Nephron (organoid): ENCODE data around the gene HYAL4.
A peak's percentile ranks its signal among the peaks of the same experiment; 100 is the strongest.

Source experiments
- H3K27ac Mint-ChIP-seq, 3 experiments: 2 replicates each; pipeline ENCODE4 v1.8.0; 2020; ENCODE audit warnings: mixed read lengths in 3 of 3, mild to moderate bottlenecking in 2 of 3, moderate library complexity in 1 of 3
- H3K27me3 Mint-ChIP-seq: 2 replicates; pipeline ENCODE4 v1.8.0; 2021; ENCODE audit warnings: low read depth, mild to moderate bottlenecking, moderate library complexity, mixed read lengths
- H3K36me3 Mint-ChIP-seq: 2 replicates; pipeline ENCODE4 v1.8.0; 2020; ENCODE audit warnings: low read depth, mixed read lengths
- H3K4me1 Mint-ChIP-seq: 2 replicates; pipeline ENCODE4 v1.8.0; 2020; ENCODE audit warnings: mixed read lengths
- H3K4me3 Mint-ChIP-seq, 3 experiments: 2 replicates each; pipeline ENCODE4 v1.8.0; 2020; ENCODE audit warnings: mild to moderate bottlenecking in 3 of 3, mixed read lengths in 3 of 3, moderate library complexity in 2 of 3
- H3K9me3 Mint-ChIP-seq: 2 replicates; pipeline ENCODE4 v1.8.0; 2020; ENCODE audit warnings: mixed read lengths
- CTCF ChIP-seq, 3 experiments: fragments of 200-600 bp; sonication (generic); IDR thresholded peaks; one replicate each; pipeline ENCODE4 v1.5.0; 2021; ENCODE audit warnings: antibody characterized with exemption in 3 of 3; ENCODE audit not compliant: unreplicated experiment in 3 of 3

The HYAL4 gene

DNA sequence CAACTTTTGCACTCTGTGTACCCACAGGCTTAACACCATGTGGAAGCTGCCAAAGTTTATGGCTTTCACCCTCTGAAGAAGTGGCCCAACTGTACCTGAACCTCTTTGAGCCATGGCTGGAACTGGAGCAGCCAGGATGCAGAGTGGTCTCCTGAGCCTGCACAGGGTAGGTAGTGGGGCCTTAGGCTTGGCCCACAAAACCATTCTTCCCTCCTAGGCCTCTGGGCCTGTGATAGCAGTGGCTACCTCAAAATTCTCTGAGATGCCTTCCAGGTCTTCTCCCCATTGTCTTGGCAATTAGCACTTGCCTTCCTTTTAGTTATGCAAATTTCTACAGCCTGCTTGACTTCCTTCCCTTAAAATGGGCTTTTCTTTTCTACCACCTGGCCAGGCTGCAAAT lies 60.7 kb downstream of the HYAL4 start:
- Mint-ChIP-seq H3K4me1 (no peaks in the 10 kb centered on the region), H3K36me3 (no peaks in the 10 kb centered on the region), H3K4me3 (no peak overlapping the region), H3K9me3 (peaks cover 7% of the 10 kb centered on the region), H3K27ac (no peak overlapping the region), H3K27me3 (no peaks in the 10 kb centered on the region)
- no peak for TF ChIP-seq CTCF (IDR thresholded peaks at IDR 0.05; ENCODE audit: unreplicated experiment in 3 of 3)

- H3K36me3 Mint-ChIP-seq = no peaks in the 10 kb centered on the region
- H3K27me3 Mint-ChIP-seq = no peaks in the 10 kb centered on the region
- TF ChIP-seq CTCF (IDR thresholded peaks at IDR 0.05; ENCODE audit: unreplicated experiment in 3 of 3) = peak in 2 of 3 experiments; percentile 27 to 36
- H3K9me3 Mint-ChIP-seq = no peaks in the 10 kb centered on the region
- no peak overlapping the region for H3K4me3 Mint-ChIP-seq
- H3K4me1 Mint-ChIP-seq = no peaks in the 10 kb centered on the region
- H3K27ac Mint-ChIP-seq = peak overlapping the region; percentile 54 to 78 (median 67)
These were observed 71.3 kb downstream of the HYAL4 start for GRCh38 chr7:123916240-123916724.

DNA sequence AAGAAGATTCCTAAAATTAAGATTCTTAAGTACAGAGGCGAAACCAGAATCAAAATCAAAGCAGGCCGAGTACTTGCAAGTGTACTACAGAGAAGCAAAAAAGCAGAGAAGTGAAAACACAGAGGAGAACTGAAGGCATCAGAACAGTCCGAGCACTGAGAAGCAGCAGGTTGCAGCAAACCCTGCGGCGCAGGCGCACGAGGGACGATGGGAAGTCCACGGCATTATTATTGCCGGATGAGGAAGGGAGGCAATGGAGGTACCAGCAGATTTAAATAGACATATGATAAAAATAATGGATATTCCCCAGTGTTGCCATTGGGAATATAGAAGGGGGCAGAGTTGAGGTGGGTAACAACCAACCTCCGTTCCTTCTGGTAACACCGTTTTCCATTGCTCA lies 72.9 kb downstream of the HYAL4 start:
- no peak for TF ChIP-seq CTCF (IDR thresholded peaks at IDR 0.05; ENCODE audit: unreplicated experiment in 3 of 3)
- no peaks in the 10 kb centered on the region for H3K36me3 Mint-ChIP-seq
- H3K4me3 Mint-ChIP-seq = no peak overlapping the region

DNA sequence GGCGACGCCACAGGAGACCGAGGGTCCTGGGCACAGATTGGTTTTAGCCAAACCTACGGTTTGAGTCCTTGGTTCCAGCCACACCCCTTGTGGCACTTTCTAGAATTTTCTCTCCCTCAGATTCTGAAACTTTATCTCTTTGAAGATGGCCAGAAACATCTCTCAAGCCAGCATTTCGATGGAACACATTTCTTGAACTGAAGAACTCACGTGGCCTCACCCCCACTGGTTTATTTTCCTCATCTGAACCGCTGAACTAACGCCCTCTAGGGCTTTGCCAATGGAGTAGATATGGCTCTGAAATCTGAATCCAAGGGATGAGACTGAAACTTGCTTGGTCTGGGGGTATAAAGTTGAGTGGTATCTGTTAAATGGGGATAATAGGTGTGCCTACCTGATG lies 73.3 kb downstream of the HYAL4 start:
- TF ChIP-seq CTCF (IDR thresholded peaks at IDR 0.05; ENCODE audit: unreplicated experiment in 3 of 3) = no peak
- H3K4me3 Mint-ChIP-seq = no peak overlapping the region
- H3K36me3 Mint-ChIP-seq = no peaks in the 10 kb centered on the region
- H3K9me3 Mint-ChIP-seq = no peaks in the 10 kb centered on the region
- H3K4me1 Mint-ChIP-seq = no peaks in the 10 kb centered on the region
- no peaks in the 10 kb centered on the region for H3K27me3 Mint-ChIP-seq
- no peak overlapping the region for H3K27ac Mint-ChIP-seq

More for the DNA sequence above, 72.9 kb downstream of the HYAL4 start:
- Mint-ChIP-seq H3K27me3 (no peaks in the 10 kb centered on the region), H3K9me3 (no peaks in the 10 kb centered on the region), H3K27ac (no peak overlapping the region), H3K4me1 (no peaks in the 10 kb centered on the region)

- Mint-ChIP-seq H3K27ac (no peak overlapping the region), H3K27me3 (no peaks in the 10 kb centered on the region), H3K36me3 (no peaks in the 10 kb centered on the region), H3K9me3 (no peaks in the 10 kb centered on the region), H3K4me3 (no peak overlapping the region), H3K4me1 (no peaks in the 10 kb centered on the region)
- no peak for TF ChIP-seq CTCF (IDR thresholded peaks at IDR 0.05; ENCODE audit: unreplicated experiment in 3 of 3)
These were observed 78.6 kb downstream of the HYAL4 start for GRCh38 chr7:123923599-123923998.

GRCh38 chr7:123924941-123925340 lies 80.0 kb downstream of the HYAL4 start, which contains the start of gene SPAM1:
Gene SPAM1 (plus strand): TSS chr7:123925241. CDS start chr7:123953571, 28,330 bp downstream.
- Mint-ChIP-seq H3K27me3 (no peaks in the 10 kb centered on the region), H3K9me3 (no peaks in the 10 kb centered on the region)

More at GRCh38 chr7:123924941-123925340, 80.0 kb downstream of the HYAL4 start, which contains the start of gene SPAM1:
- TF ChIP-seq CTCF (IDR thresholded peaks at IDR 0.05; ENCODE audit: unreplicated experiment in 3 of 3) = no peak
- Mint-ChIP-seq H3K36me3 (no peaks in the 10 kb centered on the region), H3K27ac (no peak within 1 kb of the TSS), H3K4me3 (no peak within 1 kb of the TSS), H3K4me1 (no peaks in the 10 kb centered on the region)
